ENCODE data around the gene OLFM1.

Gene OLFM1

DNA sequence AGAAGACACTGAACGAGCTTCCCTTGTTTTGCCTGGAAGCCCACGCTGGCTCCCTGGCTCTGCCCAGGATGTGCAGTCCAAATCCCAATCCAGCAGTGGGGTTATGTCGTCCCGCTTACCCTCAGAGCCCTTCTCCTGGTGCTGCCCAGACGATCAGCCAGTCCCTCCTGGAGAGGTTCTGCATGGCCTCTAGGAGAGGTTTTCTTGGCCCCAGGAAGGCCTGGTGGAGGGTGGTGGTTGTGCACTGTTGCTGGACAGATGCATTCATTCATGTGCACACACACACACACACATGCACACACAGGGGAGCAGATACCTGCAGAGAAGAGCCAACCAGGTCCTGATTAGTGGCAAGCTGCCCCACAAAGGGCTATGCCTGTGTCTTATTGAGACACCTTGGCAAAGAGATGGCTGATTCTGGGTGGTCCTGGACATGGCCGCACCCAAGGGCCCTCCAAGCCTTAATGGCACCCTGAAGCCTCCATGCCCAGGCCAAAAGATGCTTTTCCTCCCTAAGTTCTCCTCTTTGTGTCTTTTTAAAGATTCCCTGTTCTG is 10.5 kb upstream of the OLFM1 start:
- no peak for DNase-seq (ENCODE audit: low read depth in 2 of 2)

DNA sequence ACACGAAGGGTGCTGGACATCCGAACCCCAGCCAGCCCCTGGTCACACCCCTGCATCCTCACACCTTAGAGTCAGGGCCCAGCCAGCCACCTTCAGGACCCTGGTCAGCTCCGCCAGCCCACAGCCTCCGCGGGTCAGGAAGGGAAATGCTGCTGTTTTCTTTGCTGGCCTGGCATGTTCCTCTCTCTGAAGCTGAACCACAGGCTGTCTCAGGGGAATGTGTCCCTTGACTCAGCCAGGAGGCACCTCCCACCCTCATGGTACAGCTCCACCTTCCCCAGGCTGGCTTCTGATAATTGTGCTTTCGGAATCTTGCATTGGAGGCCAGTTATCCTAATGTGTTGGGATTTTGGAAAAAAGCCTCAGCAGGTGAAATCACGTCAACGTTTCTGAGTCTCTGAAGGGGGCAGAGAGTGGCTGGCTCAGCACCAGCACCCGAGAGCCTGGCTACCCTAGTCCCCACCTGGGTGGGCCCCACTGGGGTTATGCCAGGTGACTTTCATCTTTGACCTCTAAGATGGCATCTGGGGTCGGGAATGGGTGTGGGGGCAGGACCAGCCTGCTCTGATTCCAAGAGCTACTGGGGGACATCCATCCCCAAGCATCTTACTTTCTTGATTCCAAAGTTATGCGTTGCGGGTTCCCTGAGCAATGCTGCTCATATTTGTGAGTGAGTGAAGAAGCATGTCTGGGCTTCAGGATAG is 9.8 kb upstream of the OLFM1 start:
- no peak for DNase-seq (ENCODE audit: low read depth in 2 of 2)

GRCh38 chr9:135078361-135078821 is 9.1 kb upstream of the OLFM1 start:
- DNase-seq (ENCODE audit: low read depth in 2 of 2): no peak

GRCh38 chr9:135079018-135079417 is 8.4 kb upstream of the OLFM1 start:
- no peak for DNase-seq (ENCODE audit: low read depth in 2 of 2)

DNA sequence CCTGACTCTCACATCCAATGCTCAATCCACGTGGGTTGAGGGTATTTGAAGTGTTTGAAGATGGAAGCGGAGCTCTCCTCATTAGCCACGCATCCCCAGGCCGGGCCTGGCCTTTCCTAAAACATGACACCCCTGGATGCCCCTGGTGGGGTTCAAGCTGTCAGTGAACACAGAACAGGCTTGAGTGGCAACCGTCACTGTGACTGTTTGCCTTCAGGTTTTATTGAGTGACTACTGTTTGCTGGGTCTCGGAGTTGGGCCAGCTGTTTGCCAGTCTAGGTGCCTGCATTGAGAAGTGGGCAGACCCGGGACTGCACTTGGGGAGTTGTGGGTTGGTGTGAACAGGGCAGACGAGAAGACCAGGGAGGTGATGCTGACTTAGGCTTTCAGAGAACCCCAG is 7.8 kb upstream of the OLFM1 start:
- DNase-seq (ENCODE audit: low read depth in 2 of 2): no peak

DNA sequence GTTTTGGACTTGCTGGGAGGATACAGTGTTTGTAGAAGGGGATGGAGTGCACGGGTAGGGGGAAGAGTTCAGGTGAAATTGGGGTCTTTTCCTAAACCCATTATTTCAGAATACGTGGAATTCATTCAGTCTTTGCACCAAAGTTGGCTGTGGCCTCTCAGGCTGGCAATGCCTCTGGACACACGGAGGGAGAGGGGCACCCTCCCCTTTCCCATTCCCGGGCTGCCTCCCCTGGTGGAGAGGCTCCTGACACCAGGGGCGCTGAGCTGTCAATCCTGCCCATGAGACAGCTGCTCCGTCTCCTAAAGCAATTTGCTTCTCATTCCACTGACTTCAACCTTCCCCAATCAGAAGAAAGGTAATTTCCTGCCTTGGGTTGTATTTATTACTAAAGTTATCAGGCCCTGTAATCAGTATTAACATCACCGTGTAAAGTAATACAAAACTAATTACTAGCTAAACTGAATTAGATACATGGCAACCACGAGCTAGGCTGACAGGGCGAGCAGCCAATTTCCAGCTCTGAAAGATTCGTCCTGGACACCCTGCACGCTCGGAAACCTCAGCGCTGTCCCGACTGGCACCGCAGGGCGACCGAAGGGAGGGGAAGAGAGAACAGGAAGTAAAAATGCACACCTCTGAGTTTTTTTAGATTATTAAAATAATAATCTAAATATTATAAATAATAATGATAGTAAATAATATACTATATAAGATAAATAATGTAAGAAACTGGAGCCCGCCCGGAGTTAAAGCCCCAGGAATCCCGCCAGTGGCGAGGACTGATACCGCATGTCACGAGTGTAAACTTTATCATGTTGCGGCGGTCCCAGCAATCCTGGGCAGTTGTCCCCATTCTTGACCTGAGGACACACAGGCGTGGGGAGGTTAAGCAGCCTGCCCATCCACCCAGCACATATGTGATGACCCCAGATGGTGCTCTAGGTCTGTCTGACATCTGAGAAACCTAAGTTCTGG is 6.9 kb upstream of the OLFM1 start:
- DNase-seq (ENCODE audit: low read depth in 2 of 2): no peak

DNA sequence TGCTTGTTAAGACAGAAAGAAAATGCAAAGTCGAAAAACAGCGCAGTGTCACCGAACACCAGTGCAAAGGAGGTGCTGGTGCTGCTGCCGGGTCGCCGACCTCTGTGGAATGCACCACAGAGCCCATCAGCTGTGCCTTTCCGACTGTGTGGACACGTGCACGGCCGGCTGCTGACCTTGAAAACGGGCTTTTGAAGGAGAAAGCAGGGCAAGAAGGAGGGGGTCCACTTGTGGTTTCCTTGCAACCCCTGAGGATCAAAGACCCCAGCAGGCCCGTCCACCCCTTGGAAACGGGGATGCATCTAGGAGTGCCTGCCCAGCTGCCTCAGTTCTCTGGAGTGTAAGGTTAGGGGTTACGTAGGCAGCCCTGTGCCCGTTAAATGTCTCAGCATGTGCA is 6.2 kb upstream of the OLFM1 start:
- no peak for DNase-seq (ENCODE audit: low read depth in 2 of 2)

- no peak for DNase-seq (ENCODE audit: low read depth in 2 of 2)
Observed at GRCh38 chr9:135081731-135082130, 5.7 kb upstream of the OLFM1 start.

DNA sequence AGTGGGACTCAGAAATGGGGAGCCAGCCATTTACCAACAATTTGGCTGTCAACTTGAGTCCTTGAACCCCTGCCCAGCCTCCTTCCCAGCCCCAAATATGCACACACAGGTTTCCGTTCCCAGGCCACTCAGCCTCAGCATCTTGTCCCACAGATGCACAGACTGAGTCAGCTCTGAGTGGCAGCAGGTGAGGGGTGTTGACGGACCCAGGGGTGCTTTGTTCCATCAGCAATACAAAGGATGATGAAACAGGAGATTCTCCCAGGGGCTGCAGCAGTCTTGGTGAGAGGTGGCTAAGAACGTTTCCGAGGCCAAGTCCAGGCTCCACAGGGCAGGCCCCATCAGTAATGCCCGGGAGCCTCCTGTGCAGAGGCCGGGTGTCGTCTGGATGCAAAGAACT is 4.9 kb upstream of the OLFM1 start:
- no peak for DNase-seq (ENCODE audit: low read depth in 2 of 2)

DNA sequence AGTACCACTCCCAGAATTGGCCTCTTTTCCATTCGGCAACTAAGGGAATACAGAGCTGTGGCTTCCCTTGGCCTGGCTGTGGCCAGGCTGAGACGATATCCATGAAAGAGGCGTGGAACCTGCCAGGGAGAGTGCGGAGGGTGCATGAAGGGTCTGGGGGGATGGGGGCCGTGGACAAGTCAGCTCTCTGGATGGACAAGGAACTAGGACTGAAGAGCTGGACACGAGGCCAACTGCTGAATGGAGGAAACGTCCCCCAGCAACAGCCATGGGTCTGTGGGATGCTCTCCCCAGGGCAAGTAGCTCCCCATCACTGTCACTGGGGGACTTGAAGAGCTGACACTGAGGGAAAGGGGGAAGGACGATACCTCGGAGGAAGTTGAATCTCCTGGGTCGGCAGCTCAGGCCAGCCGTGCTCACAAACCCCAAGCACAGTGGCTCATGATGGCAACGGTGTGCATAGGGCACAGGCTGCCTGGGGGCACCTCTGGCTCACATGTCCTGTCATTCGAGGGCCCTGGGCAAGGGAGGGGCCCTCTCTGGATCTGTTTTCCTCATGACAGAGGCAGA is 4.1 kb upstream of the OLFM1 start:
- DNase-seq (ENCODE audit: low read depth in 2 of 2): no peak

- DNase-seq (ENCODE audit: low read depth in 2 of 2): no peak
Observed at GRCh38 chr9:135083831-135084230, 3.6 kb upstream of the OLFM1 start.

DNA sequence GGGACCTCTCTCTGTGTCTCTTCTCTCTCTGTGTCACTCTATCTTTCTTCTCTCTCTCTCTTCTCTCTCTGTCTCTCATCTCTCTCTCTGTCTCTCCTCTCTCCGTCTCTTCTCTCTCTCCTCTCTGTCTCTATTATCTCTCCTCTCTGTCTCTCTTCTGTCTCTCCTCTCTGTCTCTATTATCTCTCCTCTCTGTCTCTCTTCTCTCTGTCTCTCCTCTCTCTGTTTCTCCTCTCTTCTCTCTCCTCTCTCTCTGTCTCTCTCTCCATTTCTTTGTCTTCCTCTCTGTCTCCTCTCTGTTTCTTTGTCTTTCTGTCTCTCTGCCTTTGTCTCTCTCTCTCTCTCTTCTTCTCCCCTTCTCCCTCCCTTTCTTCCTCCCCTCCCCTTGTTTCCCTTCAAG is 3.2 kb upstream of the OLFM1 start:
- DNase-seq (ENCODE audit: low read depth in 2 of 2): no peak

DNA sequence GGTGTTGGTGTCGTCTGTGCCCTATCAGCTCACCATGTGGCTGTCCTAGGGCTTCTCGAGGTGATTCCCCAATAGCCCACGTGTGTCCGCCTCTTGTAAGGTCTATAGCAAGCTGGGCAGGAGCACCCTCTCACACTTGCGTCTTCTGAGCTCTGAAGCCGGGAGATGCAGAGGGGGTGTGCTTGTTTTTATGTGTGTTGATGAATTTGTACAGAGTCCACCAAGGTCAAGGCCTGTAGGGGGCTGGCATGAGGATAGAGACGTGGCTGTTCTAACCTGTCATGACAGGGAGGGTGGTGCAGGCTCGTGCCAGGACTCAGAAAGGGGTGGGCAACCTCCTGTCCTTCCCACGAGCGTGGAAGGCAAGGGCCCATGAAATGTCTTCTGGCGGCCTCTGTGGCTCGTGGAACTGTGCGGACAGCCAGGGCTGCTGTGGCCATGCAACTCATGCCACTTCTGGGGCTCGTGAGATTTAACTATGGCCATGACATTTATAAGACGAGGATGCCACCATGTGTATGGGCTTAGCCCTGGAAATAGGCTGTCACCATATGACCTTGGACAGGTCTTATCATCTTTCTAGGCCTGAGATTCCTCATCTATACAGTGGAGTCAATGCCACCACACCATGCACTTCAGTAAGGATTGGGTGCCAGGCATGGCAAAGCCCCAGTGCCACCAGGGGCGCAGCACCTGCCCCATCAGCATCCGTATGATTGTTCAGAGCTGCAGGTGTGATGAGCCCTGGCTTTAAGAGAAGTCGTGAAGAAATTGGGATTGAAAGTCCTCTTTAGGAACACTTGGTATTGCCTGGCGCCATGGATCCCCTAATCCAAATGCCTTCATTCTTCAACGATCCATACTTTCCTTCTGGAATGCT is 2.3 kb upstream of the OLFM1 start:
- no peak for DNase-seq (ENCODE audit: low read depth in 2 of 2)

DNA sequence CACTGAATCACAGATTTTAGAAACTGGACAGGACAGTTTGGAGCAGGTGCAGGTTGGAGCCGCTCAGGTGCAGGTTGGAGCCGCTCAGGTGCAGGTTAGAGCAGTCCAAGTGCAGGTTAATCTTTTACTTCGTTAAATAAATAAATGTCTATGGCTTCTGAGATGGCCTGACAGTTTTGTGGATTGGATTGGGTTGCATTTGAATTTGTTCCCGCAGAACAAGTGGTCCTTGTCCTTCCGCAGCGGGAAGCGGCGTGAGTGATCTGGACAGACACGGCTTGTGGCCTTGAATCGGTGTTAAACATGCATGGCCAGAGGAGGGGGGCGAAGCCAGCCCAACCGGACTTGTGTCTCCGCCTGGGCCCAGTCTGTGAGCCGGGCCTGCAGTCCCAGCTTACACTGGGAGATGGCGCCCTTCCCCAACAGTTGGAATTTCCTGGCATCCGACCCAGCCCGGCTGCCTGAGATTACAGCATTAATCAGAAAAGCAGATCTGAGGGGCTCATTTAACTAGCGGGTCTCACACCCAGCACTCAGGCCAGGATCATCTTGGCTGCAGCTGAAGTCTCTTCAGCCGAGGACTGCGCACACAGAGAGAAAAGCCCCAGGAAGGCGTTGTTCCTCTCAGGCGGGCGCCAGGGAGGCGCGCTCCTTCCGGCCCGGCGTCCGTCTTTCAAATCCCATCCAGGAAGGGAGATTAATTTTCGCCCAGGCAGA is 1.5 kb upstream of the OLFM1 start:
- no peak for DNase-seq (ENCODE audit: low read depth in 2 of 2)

- no peak for DNase-seq (ENCODE audit: low read depth in 2 of 2)
Observed at GRCh38 chr9:135086597-135087488, 625 bp upstream of the OLFM1 start.

GRCh38 chr9:135087899-135088347 is 455 bp downstream of the OLFM1 start:
- no peak for DNase-seq (ENCODE audit: low read depth in 2 of 2)

DNA sequence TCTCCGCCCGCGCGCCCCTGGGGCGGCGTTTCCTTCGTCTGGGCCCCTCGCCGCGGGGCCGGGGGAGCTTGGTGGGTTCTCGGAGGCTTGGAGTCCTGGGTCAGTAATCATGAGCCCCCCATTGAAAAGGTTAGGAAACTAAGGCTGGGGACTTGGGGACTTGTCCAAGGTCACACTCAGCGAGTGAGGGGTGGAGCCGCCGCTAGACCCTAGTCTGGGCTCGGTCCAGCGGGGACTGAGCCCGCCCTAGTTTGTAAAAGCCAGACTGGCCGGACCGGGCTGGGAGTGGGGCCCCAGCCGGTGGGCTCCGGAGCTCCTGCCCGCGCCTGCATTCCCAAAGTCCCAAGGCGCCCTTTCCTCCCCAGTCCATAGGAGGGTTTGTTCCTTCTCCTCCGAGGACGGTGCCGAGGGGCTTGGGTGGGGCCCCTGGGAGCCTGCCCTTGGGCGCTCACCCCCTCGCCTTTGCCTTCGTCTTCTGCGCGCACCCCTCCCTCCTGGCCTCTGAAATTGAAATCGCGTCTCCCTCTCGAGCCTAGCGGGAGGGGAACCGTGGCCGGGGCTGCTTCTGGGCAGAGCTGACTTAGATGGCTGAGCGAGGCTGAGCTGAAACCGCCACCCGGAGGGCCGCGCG is 995 bp downstream of the OLFM1 start:
- no peak for DNase-seq (ENCODE audit: low read depth in 2 of 2)

GRCh38 chr9:135088979-135089847 is 1.7 kb downstream of the OLFM1 start:
- no peak for DNase-seq (ENCODE audit: low read depth in 2 of 2)

All from stimulated activated CD8-positive, alpha-beta memory T cell treated with anti-CD3 and anti-CD28 coated beads, Interleukin-7, amount 100 ng/mL, for 1 hour (primary cell).